Amygdala (tissue), 56 donors: ENCODE data around the gene COL26A1.
"Not testable (repeated sequence)": the region's sequence is repeated elsewhere in the genome, so short reads cannot be mapped to it uniquely, and the experiment has no call there.

Source experiments
- DNase-seq, 56 donors: peaks; one replicate each; lab custom pipeline; 2025; lab: John Stamatoyannopoulos, UW

COL26A1 gene

DNA sequence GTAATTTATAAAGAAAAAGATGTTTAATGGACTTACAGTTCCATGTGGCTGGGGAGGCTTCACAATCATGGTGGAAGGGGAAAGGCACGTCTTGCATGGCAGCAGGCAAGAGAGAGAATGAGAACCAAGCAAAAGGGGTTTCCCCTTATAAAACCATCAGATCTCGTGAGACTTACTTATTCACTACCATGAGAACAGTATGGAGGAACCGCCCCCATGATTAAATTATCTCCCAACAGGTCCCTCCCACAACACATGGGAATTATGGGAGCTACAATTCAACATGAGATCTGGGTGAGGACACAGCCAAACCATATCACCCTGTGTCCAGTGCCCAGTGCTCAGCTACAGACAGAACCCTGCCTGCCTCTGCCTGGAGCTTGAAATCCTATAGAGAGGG, 197.3 kb downstream of the COL26A1 start:
- not testable (repeated sequence) for DNase-seq

DNA sequence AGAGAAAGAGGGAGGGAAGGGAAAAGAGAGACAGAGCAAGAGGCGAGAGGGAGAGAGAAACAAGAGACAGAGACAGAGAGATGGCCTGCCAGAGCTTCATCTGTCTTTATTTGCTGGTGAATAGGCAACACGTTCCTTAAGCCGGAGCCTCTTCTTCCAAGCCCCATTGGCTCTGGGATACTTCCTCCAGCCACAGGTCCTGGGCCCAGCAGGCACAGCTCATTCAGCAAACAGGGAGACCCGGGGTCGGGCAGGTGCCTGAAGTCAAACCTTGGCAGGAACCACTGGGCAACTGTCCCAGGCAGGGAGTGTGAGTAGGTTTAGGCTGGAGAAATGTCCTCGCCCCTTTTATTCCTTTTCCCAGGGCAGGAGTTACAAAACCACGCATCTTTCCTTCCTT, 198.2 kb downstream of the COL26A1 start:
- DNase-seq = no peak

DNA sequence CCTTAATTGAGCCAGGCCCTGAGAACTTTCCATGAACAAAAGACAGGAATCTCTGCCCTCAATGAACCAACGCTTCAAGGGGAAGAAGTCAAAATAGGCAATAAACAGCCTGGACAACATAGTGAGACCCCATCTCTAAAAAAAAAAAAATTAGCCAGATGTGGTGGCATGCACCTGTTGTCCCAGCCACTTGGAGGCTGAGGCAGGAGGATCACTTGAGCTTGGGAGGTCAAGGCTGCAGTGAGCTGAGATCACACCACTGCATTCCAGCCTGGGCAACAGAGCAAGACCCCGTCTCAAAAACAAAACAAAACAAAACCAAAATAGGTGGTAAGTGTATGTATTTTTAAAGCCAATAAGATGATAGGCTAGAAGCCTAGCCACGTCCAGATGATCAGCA, 198.6 kb downstream of the COL26A1 start:
- DNase-seq = not testable (repeated sequence)

DNA sequence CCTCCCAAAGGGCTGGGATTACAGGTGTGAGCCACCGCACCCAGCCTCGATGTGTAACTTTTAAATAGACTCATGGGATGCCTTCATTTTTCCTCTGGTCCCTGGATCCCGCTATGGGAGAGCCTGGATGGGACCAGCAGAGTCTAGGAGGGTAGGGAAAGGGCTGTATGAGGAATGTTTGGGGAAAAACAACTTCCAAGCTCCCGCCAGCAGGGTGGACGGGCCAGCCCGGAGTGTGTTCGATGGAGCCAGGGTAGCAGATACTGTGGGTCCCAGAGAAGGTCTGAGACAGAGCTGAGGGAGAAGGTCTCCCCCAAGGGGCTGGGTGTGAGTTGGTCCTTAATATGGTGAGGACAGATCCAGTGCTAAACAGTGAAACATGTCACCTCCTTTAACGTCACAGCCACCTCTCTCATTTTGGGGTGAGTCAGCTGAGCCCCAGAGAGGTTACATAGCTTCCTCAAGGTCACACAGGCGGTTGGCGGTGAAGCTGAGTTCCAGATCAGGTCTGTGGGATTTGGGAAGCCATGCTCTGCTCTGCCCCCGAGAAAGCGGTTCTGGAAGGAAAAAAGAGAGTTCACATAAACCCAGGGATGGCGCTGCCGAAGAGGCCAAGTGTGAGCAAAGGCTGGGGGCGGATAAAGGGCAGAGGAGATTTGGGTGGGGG, 200.0 kb downstream of the COL26A1 start:
- no peak for DNase-seq

DNA sequence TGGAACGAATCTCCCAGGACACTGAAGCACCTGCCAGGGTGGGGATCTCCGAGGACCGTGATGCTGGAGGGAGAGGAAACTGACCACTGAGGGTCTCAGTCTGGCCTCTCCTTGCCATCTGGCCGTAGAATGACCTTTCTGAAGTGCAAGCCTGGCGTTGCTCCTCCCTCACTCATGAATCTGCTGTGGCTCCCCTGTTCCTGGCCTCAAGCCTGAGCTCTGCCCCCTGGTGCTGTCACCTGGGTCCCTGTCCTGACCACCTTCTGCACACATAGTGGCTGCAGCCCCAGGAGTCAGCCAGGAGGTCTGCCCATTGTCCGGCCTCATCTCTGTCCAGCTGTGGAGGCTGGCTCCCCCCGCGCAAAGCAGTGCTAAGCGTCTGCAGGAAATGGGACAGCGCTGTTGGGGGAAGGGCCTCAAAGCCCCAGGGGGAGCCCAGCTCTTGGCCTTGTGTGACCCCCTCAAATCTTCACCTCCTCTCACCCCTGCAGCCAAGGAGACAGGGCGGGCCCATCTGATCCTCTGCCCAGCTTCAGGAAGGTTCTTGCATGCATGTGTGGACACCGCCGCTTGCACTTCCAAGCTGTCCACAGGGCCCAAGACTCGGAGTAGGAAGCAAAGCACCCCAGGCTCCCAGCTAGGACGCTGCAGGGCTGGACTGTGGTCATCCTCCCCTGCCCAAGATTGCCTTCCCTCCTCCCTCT, 200.7 kb downstream of the COL26A1 start:
- DNase-seq = no peak

DNA sequence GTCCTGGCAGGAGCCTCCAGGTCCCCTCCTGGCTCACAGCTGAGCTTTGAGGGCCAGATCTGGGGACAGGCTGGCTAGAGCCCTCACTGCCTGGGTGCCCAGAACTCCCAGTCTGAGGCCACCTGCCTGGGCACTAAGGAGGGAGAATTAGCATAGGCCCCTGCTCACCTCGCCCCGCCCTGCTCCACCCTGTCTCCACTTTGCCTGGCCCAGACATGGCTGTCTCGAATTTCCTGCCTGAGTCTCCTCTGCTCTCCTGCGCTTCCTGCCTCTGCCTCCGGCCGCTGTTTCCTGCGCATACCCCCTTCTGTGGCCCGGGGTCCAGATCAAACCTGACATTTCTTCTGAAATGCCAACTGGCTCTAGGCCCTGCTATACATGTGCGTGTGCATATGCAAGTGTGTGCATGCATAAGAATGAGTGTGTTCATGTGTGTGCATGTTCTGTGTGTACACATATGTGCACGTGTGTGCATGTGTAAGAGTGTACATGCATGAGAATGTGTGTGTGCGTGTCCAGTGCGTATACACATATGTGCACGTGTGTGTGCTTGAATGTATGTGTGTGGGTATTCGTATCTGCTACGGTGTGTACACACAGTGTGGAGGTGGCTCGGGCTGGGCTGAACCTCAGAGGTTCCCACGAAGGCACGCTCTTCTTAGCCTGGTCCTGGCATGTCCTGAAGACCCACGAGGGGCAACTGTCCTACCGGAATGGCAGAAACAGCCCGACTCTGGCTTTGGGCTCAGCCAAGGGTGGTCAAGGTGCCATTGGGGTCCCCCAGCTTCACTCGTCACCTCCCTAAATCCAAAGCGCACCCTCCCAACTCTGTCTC, 201.5 kb downstream of the COL26A1 start:
- no peak for DNase-seq

DNA sequence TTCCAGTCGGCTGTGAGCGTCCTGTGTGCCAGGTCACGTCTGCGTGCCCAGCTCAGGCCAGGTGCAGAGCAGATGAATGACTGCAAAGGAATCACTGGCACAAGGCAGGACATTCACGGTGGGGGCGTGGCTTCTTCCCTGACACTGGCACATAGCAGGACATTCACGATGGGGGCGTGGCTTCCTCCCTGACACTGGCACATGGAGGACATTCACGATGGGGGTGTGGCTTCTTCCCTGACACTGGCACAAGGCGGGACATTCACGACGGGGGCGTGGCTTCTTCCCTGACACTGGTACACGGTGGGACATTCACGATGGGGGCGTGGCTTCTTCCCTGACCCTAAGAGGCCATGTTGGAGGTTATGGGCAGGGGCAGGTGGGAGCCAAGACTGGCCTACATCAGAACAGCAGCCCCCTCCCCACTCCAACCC, 202.1 kb downstream of the COL26A1 start:
- peak in 3 of 56 donors; percentile 13 to 62 (median 35) for DNase-seq

DNA sequence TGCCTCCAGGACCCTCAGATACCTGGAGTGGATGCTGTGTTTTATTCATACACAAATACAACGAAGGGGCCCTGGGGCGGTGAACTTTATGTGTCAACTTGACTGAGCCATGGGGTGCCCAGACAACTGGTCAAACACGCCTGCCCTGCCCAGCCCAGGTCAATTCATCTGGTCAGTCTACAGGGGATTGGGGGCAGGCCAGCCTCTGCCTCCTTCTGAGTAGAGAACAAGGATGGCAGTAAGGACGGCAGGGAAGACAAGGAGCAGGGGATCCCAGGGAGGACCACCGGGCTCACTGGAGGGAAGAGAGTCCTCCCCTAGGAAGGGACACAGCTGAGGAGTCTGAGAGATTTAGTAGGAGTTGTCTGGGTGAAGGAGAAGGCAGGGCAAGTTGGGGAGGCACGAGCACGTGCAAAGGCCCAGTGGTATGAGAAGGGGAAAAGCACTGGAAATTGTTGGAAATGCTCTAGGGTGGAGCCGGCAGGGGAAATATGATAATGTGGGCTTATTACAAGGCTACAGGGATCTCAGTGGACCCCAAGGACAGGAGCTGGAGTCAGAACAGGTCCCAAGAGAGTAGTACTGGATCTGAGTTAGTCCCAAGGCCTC, 203.0 kb downstream of the COL26A1 start:
- DNase-seq = no peak

DNA sequence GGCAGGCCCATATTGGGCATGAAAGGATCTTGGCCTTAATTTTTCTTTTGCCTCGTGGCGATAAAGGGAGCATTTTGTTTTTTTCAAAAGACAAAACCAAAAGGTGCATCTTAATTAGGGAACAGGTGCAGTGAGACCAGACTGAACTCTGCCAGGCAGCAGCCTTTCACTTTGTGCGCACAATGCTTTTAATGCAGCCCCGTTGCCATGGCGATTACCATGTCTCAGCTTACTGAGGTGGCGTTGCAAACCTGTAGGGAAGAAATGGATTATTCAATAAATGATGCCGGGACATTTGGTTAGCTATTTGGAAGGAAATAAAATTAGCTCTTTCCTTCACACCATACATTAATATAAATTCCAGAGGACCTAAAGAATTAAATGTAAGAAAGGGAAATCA, 204.6 kb downstream of the COL26A1 start:
- DNase-seq = peak in 7 of 56 donors; percentile 7 to 56 (median 19)

DNA sequence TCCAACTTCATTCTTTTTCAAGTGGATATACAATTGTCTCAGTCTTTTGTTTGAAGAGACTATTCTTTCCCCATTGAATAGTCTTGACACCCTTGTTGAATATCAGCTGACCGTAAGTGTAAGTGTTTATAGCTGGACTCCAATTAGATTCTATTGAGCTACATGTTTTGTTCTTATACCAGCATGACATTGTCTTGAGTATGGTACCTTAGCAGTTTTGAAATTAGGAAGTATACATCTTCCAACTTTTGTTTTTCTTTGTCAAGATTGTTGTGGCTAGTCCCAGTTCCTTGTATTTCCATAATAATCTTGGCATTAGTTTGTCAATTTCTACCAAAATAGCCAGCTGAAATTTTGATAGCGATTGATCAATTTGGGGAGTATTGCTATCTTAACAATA, 209.5 kb downstream of the COL26A1 start:
- no peak for DNase-seq

DNA sequence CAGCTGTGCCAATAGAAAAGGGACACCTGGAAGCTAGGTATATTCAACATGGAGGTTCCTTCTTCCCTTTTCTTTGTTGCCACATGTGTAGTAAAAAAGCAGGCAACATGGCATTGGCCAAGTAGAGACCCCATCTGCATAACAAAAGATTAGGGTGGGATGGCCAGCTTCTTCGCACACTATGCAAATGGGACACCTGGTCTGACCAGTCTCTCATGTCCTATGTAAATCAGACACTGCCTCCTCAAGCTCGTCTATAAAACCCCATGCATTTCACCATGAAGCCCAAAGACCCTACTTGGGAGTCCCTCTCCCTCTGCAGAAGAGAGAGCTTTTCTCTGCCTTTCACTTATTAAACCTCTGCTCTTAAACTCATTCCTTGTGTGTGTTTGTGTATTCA, 212.5 kb downstream of the COL26A1 start:
- no peak for DNase-seq

DNA sequence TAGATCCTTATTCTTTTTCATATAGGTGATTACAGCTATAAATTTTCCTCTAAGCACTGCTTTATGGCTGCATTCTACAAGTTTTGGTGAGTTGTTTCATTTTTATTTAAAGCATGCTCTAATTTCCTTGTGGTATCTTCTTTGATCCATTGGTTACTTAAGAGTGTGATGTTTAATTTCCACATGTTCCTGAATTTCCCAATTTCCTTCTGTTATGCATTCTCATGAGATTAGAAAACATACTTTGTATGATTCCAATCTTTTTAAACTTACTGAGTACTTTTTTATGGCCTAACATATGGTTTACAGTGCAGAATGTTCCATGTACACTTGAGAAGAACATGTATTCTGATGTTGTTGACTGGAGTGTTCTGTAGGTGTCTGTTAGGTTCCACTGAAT, 213.0 kb downstream of the COL26A1 start:
- DNase-seq = no peak

DNA sequence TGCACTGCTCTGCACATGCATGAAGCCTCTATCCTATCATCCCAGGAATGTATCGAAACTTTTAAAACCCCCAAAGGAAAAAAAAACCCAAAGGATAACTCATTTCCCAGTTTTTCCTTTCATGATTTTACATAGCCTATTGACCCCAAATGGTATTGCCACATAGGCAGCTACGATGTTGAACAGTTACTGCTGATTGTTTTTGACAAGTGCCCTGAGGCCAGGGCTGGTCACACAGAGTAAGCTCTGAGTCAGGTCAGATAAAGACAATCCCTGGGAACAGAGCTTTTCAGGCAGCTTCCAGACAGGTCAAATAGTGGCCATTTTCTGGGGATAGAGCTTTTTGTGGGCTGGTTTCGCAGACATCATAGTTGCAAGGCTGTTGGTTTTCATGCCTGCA, 214.3 kb downstream of the COL26A1 start:
- no peak for DNase-seq

DNA sequence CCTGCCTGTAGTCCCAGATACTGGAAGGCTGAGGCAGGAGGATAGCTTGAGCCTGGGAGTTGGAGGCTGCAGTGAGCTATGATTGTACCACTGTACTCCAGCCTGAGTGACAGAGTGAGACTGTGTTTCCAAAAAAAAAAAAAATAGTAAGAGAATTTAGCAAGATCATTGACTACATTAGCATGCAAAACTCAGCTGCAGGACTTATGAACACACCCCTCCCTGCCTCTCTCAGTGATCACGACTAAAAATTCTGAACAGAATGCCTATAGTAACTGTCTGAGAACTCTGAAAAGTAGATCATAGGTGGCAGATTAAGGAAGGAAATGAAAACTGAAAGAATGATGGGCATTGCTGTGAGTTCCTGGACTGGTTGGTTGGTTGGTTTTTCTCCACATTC, 215.9 kb downstream of the COL26A1 start:
- no peak for DNase-seq

DNA sequence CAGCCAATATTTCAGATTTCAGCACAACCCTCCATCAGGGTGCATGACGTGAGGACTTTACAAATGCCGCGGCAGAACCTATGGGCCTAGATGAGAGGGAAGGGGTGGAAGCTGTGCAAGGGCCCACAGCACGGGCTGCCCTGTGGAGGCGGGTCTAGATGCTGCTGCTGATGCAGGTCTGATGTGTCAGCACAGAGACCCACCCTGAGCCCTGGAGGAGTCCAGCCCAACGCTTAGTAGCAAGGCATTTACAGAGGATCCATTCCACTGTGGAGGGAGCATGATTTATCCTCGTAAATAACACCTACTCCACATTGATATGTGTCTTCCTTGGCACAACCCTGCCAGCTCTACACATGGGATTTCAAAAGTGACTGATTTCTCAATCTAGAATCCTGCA, 217.9 kb downstream of the COL26A1 start:
- DNase-seq = no peak

DNA sequence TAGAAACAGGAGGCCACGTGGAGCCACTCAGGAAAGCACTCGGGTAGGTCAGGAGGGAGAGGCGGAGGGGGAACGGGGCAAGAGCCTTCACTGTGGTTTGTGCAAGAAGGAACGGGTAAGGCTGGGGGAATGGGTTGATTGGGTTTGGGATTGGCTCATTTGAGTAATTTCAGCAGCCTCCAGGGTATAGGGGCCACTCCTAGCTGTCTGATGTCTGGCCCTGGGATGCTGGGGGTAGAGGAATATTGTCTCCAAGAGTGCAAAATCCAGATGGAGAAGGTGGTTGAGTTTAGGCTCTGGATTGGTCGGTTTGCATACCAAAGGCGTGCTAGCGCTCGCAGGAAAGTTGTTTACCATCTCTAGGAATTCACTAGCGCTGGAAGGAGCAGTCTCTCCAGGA, 219.2 kb downstream of the COL26A1 start:
- no peak for DNase-seq

DNA sequence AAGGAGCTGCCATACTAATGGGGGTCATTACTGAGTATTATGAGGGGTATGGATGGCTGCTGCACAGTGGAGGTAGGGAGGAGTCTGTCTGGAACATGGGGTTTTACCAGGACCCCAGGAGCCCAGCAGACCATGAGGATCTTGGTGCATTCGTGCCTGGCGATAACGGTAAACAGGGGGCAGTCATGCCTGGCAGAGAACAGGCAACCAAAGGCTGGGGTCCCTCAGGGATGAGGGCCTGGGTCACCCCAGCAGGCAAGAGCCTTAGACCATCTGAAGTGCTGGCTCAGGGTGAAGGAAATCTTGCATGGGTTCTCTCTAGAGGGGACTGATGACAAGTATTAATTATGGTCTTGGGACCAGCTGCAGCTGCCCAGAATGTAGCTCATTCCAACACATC, 220.3 kb downstream of the COL26A1 start:
- no peak for DNase-seq

DNA sequence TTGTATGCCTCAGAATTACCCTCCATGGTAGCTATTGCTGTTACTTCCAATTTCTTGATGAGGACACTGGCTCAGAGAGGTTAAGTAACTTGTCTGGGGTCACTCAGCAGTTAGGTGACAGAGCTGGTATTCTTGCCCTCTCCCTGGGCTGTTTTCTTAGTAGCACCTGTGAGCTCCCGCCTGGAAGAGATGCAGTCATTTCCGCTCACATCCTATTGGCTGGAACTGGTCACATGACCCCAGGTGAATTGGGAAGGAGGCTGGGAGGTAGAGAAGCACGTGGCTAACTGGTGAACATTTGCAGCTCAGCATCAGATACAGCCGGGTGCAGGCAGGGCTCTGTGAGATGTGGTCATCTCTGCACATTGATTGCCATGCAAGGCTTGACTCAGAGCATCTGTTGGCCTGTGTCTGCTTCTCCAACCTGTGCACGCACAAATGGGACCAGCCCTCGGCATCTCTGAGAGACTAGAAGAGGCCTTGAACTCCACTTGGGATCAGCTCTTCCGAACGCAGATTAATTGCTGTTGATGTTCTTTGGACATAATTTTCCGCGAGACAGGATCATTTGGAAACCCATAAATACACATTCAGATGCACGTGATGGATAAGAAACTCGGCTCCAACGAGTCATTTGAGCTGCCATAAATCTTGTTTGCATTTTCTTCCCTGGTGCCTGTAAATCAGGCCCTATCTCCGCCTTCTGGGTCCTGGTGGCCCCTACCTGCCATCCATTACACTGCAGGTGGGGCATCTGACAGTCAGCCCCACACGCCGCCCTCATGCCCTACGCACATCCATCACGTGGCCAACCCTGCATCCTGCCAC, 223.6 kb downstream of the COL26A1 start:
- DNase-seq = no peak

DNA sequence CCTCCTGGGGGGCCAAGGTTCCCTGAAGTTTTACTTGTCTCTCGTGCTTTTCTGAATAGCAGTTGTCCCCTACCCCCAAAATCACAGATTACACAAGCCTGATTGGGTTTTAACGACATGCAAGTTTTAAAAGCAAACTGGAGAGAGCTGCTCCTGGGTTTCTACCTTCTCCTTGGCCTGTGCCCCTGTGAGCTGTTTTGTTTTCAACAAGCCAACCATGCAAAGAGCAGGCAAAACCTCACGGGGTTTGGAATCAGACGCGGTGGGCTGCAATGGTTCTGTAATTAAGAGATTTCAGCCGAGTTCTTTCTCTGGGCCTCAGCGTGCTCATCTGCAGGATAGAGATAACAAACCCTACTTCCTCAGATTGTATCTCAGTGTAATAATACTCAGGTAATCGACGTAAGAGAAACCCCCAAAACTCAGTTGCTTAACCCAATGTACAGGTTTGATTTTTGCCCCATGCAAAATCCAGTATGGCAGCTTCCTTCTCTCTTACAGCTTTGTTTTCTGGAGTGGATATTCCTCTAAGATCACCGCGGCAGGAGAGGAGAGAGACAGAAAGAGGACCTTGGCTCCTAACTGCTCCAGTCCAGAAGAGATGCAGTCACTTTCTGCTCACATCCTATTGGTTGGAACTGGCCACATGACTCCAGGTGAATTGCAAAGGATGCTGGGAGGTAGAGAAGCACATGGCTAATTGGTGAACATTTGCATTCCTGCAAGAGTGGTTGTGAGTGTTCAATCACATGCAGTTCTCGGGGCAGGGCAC, 224.4 kb downstream of the COL26A1 start:
- no peak for DNase-seq
